HG03565 (cell line): Measurements from ENCODE around the gene ZNF227.
"Not testable (repeated sequence)": the region's sequence is repeated elsewhere in the genome, so short reads cannot be mapped to it uniquely, and the experiment has no call there.

Experiments
- ATAC-seq: cut with Tn5 transposase; IDR thresholded peaks from one replicate; pipeline ENCODE4 v1.9.1; 2021; ENCODE audit warnings: mild to moderate bottlenecking, moderate library complexity; ENCODE audit not compliant: unreplicated experiment

ZNF227 gene

DNA sequence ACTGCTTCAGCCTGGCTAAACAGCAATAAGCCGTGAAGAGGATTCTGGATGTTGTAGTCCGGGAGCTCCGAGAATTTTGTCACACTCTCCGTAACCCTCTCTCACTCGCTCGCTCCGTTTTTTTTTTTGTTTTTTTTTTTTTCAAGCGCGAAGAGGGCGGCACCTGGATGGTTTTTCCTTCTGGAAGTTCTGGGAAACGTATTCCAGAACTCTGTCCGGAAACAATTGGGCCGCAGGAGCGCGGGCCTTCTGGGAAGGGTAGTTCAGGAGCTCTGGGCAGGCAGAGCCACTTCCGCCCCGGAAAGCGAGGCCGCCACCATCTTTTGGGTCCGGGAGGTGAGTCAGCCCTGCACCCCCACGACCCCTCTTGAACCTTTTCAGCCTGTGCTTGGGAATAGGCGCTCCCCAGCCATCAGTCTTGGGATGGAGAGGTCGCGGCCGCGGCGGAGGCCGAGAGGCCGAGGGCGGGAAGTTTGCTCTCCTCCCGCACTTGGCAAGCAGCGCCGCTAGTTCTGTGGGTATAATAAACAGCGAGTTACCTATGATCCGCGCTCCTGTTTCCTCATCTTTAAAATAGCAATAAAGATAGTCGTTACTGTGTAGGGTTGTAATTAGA is at the start of gene ZNF227:
Gene ZNF227, plus strand, starts transcription at position 283 of the 616 bp plus-strand sequence. CDS start 5,261 bp downstream, outside the sequence.
- ATAC-seq, result peak; percentile 60

DNA sequence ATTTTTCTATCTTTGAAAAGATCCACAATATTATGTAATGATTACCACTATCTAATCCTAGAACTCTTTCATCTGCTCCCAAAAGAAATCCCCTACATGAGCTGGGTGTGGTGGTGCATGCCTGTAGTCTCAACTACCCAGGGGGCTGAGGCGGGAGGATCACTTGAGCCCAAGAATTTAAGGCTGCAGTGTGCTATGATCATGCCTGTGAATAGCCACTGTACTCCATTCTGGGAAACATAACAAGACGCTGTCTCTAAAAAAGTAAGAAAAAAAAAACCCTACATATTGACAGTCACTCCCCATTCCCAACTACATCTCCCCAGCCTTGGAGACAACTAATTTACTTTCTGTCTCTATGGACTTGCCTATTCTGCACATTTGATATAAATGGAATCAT is 48.5 kb upstream of the ZNF227 start:
- no peak for ATAC-seq

DNA sequence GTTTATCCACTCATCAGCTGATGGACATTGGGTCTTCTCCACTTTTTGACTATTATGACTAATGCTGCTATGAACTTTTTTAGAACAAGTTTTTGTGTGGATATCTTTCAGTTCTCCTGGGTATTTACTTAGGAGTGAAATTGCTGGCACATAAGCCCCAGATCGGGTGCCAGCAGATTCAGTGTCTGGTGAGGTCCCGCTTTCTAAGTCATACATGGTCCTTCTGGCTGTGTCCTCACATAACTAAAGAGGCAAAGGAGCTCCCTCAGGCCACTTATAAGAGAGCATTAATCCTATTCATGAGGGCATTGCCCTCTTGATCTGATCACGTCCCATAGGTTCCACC is 48.0 kb upstream of the ZNF227 start:
- no peak for ATAC-seq

DNA sequence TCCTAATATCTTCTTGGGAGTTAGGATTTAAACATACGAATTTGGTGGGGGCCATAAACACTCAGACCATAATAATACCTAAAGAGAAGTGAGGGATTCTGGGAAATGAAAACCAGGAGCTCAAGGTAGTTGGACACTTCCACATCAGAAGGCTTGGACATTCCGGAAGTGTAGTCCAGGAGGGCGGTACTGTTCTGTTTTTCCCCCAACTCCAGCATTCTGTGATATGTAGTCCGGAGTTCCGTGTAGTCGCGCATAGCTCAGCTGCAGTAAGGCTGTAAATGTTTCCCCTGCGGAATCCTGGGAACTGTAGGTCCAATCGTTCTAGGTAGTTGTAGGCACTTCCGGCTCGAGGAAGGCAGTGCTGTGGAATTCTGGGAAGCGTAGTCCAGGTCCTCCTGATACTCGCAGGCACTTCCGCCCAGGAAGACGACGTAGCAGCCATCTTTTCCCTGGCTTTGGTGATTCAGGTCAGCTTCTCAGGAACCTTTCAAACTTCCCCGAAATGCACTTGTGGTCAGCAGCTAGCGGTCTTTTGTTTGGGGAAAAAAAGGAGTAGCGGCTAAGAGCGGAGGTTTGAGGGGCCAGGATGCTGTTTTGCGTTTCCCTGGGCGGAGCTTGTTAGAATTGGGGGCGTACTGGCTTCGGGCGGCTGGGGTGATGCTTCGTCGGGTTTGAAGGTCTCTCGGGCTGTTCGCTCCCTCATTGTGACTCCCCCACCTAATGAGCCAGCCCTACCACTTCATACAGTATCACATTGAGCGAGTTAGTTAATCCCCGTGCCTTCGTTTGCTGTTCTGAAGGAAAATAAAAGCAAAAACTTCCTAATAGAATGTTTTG is 47.4 kb upstream of the ZNF227 start, which contains the start of gene ZNF226:
Gene ZNF226, plus strand, starts transcription at position 428 of the 840 bp plus-strand sequence. CDS start 4,981 bp downstream, outside the sequence.
- peak; percentile 93 for ATAC-seq

DNA sequence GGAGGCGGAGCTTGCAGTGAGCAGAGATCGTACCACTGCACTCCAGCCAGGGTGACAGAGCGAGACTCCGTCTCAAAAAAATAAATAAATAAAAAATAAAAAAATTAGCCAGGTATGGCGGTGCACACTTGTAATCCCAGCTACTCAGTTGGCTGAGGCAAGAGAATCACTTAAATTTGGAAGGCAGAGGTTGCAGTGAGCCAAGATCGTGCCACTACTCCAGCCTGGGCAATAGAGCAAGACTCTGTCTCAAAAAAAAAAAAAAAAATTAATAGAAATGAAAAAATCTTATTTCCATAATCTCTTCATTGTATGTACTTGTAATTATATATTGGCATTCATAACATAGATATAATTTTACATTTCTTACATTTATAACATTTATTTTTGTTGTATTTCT is 41.7 kb upstream of the ZNF227 start:
- ATAC-seq, result not testable (repeated sequence)

DNA sequence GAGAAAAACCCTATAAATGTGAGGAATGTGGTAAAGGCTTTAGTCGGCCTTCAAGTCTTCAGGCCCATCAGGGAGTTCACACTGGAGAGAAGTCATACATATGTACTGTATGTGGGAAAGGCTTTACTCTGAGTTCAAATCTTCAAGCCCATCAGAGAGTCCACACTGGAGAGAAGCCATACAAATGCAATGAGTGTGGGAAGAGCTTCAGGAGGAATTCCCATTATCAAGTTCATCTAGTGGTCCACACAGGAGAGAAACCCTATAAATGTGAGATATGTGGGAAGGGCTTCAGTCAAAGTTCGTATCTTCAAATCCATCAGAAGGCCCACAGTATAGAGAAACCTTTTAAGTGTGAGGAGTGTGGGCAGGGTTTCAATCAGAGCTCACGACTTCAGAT is 35.7 kb upstream of the ZNF227 start:
- ATAC-seq, result no peak

DNA sequence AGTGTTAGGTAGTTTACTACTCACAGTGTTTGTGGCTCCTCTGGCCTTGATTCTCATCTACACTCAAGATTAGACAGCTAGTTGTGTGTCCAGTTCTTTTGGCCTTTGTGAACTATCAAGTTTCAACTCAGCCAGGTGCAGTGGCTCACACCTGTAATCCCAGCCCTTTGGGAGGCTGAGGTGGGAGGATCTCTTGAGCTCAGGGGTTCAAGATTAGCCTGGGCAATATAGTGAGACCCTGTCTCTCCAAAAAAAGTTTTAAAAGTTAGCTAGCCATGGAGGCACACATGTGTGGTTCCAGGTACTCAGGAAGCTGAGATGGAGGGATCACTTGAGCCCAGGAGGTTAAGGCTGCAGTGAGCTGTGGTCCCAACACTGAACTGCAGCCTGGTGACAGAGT is 31.4 kb upstream of the ZNF227 start:
- ATAC-seq, result no peak

DNA sequence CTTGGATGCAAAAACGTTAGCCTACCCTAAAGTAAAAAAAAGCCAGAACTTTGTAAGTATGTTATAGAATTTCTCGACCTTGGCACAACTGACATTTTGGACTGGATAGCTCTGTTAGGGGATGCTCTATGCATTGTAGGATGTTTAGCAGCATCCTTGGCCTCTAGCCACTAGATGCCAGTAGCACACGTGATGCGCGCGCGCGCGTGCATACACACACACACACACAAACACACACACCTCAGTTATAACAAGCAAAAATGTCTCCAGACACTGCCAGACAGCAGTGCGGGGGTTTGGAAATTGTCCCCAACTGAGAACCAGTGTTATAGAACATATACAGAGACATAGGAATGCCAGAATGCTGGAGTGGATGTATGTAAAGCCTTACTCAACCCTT is 30.2 kb upstream of the ZNF227 start:
- no peak for ATAC-seq

DNA sequence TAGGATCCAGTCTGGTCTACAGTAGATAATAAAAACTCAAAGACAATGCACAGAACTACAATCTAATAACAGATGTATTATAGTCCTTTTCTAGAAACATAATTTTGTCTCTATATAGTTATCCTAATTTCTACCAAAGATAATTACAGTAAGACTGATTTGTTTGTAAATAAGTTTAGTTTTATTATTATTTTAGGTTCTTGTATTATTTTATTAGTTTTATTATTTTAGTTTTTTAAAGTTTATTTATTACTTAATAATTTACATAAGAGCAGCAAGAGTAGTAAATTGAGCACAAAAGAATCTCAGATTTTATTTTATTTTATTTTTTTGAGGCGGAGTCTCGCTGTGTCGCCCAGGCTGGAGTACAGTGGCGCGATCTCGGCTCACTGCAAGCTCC is 22.3 kb upstream of the ZNF227 start:
- ATAC-seq, result no peak

DNA sequence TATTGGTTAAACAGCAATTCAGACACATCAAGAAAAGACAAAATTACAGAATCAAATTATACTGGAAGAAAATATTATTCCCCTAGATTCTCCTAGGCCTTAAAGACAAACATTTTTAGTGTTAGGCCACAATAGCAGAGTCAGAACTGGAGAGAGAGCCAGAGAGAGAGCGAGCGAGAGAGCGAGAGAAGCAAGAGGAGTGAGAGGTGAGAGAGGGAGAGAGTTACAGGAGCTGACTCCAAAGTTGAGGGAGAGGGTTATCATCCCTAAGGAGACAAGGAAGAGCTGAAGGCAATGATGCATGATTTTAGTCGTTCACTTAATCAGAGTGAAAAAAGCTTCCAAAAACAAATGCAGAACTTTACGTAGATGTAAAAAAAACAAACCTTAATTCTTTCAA is 20.2 kb upstream of the ZNF227 start:
- ATAC-seq, result no peak

DNA sequence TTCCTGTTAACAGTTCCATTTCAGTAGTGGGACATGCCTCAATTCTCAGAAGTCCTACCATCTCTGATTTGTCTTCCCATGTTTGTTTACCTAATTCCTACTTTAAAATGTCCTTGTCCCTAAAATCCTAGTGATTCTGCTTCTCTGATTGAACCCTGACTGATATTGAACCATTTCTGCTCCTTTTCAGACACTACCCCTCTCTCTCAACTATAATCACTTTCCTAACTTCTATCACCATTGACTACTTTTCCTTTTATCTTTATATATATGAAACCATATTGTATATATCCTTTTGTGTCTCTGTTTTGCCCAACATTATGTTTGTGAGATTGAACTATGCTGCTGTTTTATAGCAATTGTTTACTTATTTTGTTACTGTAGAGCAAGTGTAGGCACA is 15.6 kb upstream of the ZNF227 start:
- ATAC-seq, result no peak

DNA sequence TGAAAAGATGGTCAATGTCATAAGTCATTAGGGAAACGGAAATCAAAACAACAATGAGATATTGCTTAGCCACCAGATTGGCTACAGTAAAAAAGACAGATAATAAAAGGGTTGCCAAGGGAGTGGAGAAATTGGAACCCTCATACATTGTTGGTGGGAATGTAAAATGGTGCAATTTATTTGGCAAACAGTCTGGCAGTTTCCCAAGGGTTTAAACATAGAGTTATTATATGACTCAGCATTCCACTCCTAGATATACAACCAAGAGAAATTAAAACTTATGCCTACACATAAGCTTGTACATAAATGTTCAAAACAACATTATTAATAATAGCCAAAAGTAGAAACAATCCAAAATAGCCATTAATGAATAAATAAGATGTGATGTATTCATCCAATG is 9.9 kb upstream of the ZNF227 start:
- no peak for ATAC-seq

DNA sequence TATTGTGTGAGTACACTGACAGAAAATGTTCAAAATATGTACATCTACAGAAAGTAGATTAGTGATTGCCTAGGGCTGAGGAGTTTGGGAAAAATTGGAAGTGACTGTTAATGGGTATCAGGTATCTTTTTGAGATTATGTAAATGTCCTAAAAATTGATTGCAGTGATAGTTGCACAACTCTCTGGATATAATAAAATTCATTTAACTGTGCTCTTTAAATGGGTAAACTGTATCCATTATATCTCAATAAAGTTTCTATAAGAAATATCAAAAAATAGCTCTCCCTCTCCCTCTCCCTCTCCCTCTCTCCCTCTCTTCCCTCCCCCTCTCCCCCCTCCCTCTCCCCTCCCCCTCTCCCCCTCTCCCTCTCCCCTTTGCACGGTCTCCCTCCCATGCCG is 9.4 kb upstream of the ZNF227 start:
- ATAC-seq, result no peak

DNA sequence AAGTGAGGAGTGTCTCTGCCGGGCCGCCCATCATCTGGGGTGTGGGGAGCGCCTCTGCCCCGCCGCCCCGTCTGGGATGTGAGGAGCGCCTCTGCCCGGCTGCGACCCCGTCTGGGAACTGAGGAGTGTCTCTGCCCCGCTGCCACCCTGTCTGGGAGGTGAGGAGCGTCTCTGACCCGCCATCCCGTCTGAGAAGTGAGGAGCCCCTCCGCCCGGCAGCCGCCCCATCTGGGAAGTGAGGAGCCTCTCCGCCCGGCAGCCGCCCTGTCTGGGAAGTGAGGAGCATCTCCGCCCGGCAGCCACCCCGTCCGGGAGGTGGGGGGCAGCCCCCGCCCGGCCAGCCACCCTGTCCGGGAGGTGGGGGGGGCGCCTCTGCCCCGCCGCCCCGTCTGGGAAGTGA is 8.5 kb upstream of the ZNF227 start:
- ATAC-seq, result not testable (repeated sequence)

DNA sequence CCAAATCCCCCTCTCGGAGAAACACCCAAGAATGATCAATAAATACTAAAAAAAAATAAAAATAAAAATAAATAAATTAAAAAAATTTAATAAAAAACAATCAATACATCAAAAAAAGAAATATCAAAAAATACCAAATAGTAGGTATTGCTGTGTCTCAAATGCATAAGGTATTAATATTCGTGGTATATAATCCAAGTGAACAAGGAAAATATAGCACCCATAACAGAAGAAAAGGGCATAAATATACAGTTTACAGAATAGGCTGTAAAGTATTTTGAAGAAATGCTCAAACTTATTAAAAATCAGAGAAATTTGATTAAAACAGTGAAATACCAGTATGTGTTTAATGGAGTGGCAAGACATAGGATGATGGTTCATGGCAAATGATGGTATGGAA is 7.6 kb upstream of the ZNF227 start:
- no peak for ATAC-seq

DNA sequence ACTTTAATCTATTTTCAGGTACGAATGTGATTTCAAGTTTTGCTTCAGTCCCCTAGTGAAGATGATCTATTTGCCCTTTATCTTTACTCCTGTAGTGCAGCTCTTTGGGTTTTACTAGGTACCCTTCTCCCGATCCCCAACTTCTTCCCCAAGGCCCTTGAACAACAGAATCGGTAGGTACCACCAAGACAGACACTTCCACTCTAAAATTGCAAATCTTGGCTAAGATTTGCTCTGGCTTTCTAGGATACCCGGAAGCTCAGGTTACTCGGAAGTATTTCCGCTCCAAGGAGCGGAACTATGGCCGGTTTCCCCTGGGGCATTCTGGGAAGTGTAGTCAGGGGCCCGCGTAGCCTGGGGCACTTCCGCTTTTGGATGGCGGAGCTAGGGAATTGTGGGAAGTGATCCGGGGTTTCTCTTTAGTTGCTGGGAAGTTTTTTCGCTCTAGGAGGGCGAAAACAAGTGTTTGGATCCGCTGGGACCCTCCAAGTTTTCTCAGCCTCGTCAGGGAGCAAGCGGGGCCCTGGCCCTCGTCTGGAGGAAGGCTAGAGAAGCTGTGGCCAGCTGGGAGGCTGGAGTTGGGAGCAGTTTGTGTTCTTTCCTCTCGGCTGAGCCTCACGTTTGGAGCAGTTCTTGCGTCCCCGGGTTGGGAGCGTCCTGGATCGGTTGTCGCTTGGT is 5.1 kb upstream of the ZNF227 start:
- peak; percentile 83 for ATAC-seq

DNA sequence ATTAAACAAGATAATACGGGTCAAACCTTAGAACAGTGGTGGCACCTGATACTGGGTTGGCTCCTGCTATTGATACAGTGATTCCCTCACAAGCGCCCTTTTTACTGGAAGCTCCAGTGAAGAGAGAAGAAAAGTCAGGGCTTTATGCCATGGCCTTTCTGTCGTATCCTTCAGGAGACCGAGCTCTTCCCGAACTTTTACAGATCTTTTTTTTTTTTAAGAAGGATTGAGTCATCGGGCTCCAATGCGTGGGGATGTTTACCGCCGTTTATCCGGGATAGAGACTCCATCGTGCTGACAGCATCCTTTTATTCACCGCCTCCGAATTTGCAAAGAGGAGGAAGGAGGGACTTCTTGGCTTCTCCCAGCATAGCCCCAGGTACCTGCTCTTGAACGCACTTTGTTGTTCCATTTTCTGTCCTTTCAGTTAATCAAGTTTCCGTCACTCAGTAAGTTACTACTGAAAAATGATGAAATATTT is 574 bp downstream of the ZNF227 start:
- no peak for ATAC-seq

DNA sequence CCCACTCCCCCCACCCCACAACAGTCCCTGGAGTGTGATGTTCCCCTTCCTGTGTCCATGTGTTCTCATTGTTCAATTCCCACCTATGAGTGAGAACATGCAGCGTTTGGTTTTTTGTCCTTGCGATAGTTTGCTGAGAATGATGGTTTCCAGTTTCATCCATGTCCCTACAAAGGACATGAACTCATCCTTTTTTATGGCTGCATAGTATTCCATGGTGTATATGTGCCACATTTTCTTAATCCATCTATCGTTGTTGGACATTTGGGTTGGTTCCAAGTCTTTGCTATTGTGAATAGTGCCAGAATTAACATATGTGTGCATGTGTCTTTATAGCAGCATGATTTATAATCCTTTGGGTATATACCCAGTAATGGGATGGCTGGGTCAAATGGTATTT is 7.6 kb downstream of the ZNF227 start:
- not testable (repeated sequence) for ATAC-seq

DNA sequence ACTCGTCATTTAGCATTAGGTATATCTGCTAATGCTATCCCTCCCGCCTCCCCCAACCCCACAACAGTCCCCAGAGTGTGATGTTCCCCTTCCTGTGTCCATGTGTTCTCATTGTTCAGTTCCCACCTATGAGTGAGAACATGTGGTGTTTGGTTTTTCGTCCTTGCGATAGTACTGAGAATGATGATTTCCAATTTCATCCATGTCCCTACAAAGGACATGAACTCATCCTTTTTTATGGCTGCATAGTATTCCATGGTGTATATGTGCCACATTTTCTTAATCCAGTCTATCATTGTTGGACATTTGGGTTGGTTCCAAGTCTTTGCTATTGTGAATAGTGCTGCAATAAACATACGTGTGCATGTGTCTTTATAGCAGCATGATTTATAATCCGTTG is 8.4 kb downstream of the ZNF227 start:
- ATAC-seq, result not testable (repeated sequence)

DNA sequence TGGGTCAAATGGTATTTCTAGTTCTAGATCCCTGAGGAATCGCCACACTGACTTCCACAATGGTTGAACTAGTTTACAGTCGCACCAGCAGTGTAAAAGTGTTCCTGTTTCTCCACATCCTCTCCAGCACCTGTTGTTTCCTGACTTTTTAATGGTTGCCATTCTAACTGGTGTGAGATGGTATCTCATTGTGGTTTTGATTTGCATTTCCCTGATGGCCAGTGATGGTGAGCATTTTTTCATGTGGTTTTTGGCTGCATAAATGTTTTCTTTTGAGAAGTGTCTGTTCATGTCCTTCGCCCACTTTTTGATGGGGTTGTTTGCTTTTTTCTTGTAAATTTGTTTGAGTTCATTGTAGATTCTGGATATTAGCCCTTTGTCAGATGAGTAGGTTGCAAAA is 9.0 kb downstream of the ZNF227 start:
- ATAC-seq, result not testable (repeated sequence)

DNA sequence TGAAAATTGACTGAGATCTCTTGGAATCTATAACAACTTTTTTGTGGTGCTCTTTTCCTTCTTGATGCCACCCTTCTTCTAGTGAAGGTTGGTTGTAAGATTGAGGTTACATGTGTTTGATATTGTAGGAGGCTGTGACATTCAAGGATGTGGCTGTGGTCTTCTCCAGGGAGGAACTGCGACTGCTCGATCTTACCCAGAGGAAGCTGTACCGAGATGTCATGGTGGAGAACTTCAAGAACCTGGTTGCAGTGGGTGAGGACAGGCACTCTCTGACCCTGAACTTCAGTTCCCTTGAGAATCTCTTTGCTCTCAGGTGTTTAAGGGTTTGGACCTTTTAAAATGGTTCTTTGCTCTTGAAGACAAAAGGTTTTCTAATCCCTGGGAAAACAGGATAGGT is 16.0 kb downstream of the ZNF227 start:
- ATAC-seq, result no peak

DNA sequence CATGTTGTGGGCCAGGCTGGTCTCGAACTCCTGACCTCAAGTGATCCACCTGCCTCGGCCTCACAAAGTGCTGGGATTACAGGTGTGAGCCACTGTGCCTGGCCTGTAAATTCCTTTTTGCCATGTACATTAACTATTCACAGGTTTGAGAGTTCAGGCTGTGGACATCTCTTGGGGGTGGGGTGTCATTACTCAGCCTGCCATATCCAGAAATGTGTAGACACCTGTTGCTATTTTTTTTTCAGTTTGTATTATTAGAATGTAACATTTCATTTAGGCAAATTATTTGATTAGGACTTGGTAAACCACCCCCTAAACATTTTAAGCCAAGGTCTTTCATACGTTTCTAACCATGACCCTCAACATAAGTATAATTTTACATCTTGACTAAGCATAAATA is 20.5 kb downstream of the ZNF227 start:
- no peak for ATAC-seq
